GM23338 (cell line): ENCODE data around the gene VAPA. TPM values are rescaled to one million over a fixed set of nuclear protein-coding genes. Genes with fewer than 3 reads are reported as not detected.

ENCODE experiments used
- ATAC-seq: fragments of 200-7000 bp; cut with Tn5 transposase; 3 replicates; pipeline ENCODE4 v1.9.1; 2020
- DNase-seq: peaks from one replicate; pipeline ENCODE4 v3.0.0-alpha.2; 2015; ENCODE audit warnings: low spot score
- H2AFZ ChIP-seq: fragments of 200-600 bp; sonication (generic); 2 replicates; pipeline ENCODE4 v1.8.0; 2016; ENCODE audit warnings: antibody characterized with exemption, mild to moderate bottlenecking, moderate library complexity
- H3F3A ChIP-seq: fragments of 200-600 bp; sonication (generic); replicated peaks from 2 replicates; pipeline ENCODE4 v1.8.0; 2017; ENCODE audit warnings: antibody characterized with exemption, mixed run types, low read depth
- H3K27ac ChIP-seq: fragments of 200-600 bp; sonication (generic); 2 replicates; pipeline ENCODE4 v1.6.1; 2016; ENCODE audit warnings: low read depth
- H3K27me3 ChIP-seq: fragments of 200-600 bp; sonication (generic); 2 replicates; pipeline ENCODE4 v1.8.0; 2016; ENCODE audit warnings: mild to moderate bottlenecking, mixed run types, moderate library complexity; ENCODE audit not compliant: insufficient read depth
- H3K36me3 ChIP-seq: fragments of 200-600 bp; sonication (generic); 2 replicates; pipeline ENCODE4 v1.8.0; 2016; ENCODE audit warnings: mild to moderate bottlenecking; ENCODE audit not compliant: insufficient read depth
- H3K4me1 ChIP-seq: fragments of 200-600 bp; sonication (generic); 2 replicates; pipeline ENCODE4 v1.8.0; 2016; ENCODE audit warnings: mild to moderate bottlenecking, moderate library complexity; ENCODE audit not compliant: insufficient read depth
- H3K4me2 ChIP-seq: fragments of 200-600 bp; sonication (generic); 2 replicates; pipeline ENCODE4 v1.7.1; 2017; ENCODE audit warnings: mixed run types
- H3K4me3 ChIP-seq: fragments of 200-600 bp; sonication (generic); 2 replicates; pipeline ENCODE4 v1.6.1; 2016; ENCODE audit warnings: mixed run types
- H3K79me2 ChIP-seq: fragments of 200-600 bp; sonication (generic); replicated peaks from 2 replicates; pipeline ENCODE4 v1.8.0; 2017; ENCODE audit warnings: mild to moderate bottlenecking; ENCODE audit not compliant: insufficient read depth
- H3K9me2 ChIP-seq: fragments of 200-600 bp; sonication (generic); 2 replicates; pipeline ENCODE4 v1.8.0; 2017; ENCODE audit not compliant: insufficient read depth
- H4K20me1 ChIP-seq: fragments of 200-600 bp; sonication (generic); replicated peaks from 2 replicates; pipeline ENCODE4 v1.8.0; 2017; ENCODE audit warnings: mild to moderate bottlenecking; ENCODE audit not compliant: insufficient read depth
- H3K27ac Mint-ChIP-seq: 2 replicates; pipeline ENCODE4 v1.8.0; 2020; ENCODE audit warnings: inconsistent platforms, mild to moderate bottlenecking, moderate library complexity, mixed read lengths
- H3K27me3 Mint-ChIP-seq: 3 replicates; pipeline ENCODE4 v1.8.0; 2022; ENCODE audit warnings: low read depth, mild to moderate bottlenecking, moderate library complexity, mixed read lengths, inconsistent platforms; ENCODE audit not compliant: insufficient read depth, poor library complexity
- H3K36me3 Mint-ChIP-seq: 3 replicates; pipeline ENCODE4 v1.8.0; 2021; ENCODE audit warnings: low read depth, mild to moderate bottlenecking, inconsistent platforms, moderate library complexity, mixed read lengths
- H3K4me1 Mint-ChIP-seq: 3 replicates; pipeline ENCODE4 v1.8.0; 2020; ENCODE audit warnings: mild to moderate bottlenecking, inconsistent platforms, mixed read lengths
- H3K4me3 Mint-ChIP-seq: 3 replicates; pipeline ENCODE4 v1.8.0; 2021; ENCODE audit warnings: moderate library complexity, mild to moderate bottlenecking, inconsistent platforms, mixed read lengths
- H3K9me3 Mint-ChIP-seq: 3 replicates; pipeline ENCODE4 v1.8.0; 2020; ENCODE audit warnings: moderate library complexity, mild to moderate bottlenecking, inconsistent platforms, mixed read lengths
- ETS1 ChIP-seq: IDR thresholded peaks from 2 replicates; pipeline ENCODE4 v1.6.1; 2016; ENCODE audit warnings: antibody characterized with exemption
- EZH2 ChIP-seq: fragments of 200-600 bp; sonication (generic); IDR thresholded peaks from one replicate; pipeline ENCODE4 v1.8.0; 2017; ENCODE audit warnings: antibody characterized with exemption, mild to moderate bottlenecking, low read depth; ENCODE audit not compliant: unreplicated experiment
- POLR2AphosphoS5 ChIP-seq: IDR thresholded peaks from 2 replicates; pipeline ENCODE4 v1.6.1; 2016; ENCODE audit warnings: antibody characterized with exemption, low read depth
- REST ChIP-seq: IDR thresholded peaks from one replicate; pipeline ENCODE4 v1.6.1; 2018; ENCODE audit warnings: antibody characterized with exemption; ENCODE audit not compliant: unreplicated experiment
- ZNF331 ChIP-seq: fragments of 250-450 bp; sonication (Bioruptor Pico); IDR thresholded peaks from 2 replicates; pipeline ENCODE4 v1.5.0; 2020; ENCODE audit warnings: low read depth, mild to moderate bottlenecking, moderate library complexity
- ZNF462 ChIP-seq: fragments of 250-450 bp; sonication (Bioruptor Pico); IDR thresholded peaks from 2 replicates; pipeline ENCODE4 v1.5.0; 2020; ENCODE audit warnings: mild to moderate bottlenecking, moderate library complexity
- polyA plus RNA-seq: library from polyadenylated mRNA; unstranded; fragments of >200 nt; fragmentation: Nextera tagmentation; extraction: Ambion mirVana; gene quantifications from 2 replicates; pipeline ENCODE4 v1.2.1, GENCODE V29; 2016
- total RNA-seq: library from RNA; depleted of rRNA; stranded (reverse); fragments of >200 nt; shearing (Covaris generic); gene quantifications from 2 replicates; pipeline ENCODE4 v1.2.3, GENCODE V29; 2014

Gene VAPA
- total and polyA plus RNA-seq, 2 experiments from 2014 or later, result 162 to 178 TPM

- TF ChIP-seq ZNF462, result no peak
These were observed 1.7 kb downstream of the VAPA start (continued) for GRCh38 chr18:9915291-9916076.

GRCh38 chr18:9916077-9916639 is 2.3 kb downstream of the VAPA start:
- peaks cover 39% of the 10 kb centered on the region for H4K20me1 ChIP-seq
- no peaks in the 10 kb centered on the region for H3K9me2 ChIP-seq
- no peak overlapping the region for H3K27ac ChIP-seq
- peaks cover 65% of the 10 kb centered on the region for H3K79me2 ChIP-seq
- no peaks in the 10 kb centered on the region for H3K27me3 ChIP-seq
- no peaks in the 10 kb centered on the region for H3K36me3 ChIP-seq
- Mint-ChIP-seq H3K36me3 (peaks cover 3% of the 10 kb centered on the region; the same call in 1 of the 3 replicates), H3K27ac (no peak overlapping the region), H3K27me3 (peaks cover 2% of the 10 kb centered on the region), H3K4me3 (peak overlapping the region; percentile 85), H3K9me3 (no peaks in the 10 kb centered on the region), H3K4me1 (peaks cover 18% of the 10 kb centered on the region)
- DNase-seq, result peak; percentile 47
- peak overlapping the region; percentile 98 for H3K4me2 ChIP-seq
- H3K4me1 ChIP-seq, result peaks cover 59% of the 10 kb centered on the region
- H2AFZ ChIP-seq, result no peak overlapping the region
- peak overlapping the region; percentile 84 for H3K4me3 ChIP-seq
- no peaks in the 10 kb centered on the region for H3F3A ChIP-seq
- no peak for ATAC-seq
- TF ChIP-seq EZH2 (no peak), POLR2AphosphoS5 (no peak), ETS1 (no peak), REST (no peak), ZNF331 (CRISPR knock-in tag) (no peak)
